ENCODE results near the gene CAMKMT.

CAMKMT gene

DNA sequence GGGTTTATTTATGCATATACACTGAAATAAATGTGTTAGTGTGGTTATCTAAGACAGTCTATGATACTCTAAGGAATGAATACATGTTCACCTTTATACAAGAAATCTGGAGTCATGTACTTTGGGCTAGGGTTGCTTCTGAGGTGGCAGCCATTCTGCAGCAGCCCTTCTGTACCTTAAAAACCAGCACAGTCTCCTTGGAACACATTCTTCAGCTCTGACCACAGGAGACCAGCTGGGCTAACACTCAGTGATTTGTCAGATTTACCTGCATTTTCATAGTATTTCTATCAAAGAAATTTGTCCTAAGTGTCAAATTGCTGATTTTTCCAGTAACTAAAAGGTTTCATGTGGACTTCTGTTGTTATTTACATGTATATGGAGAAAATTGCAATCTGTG lies 167.7 kb downstream of the CAMKMT start:
- H3K27me3 ChIP-seq (ENCODE audit: insufficient read depth, poor library complexity, severe bottlenecking), result no peaks in the 10 kb centered on the region
- H3K4me1 ChIP-seq (ENCODE audit: insufficient read depth, poor library complexity, severe bottlenecking), result peaks cover 20% of the 10 kb centered on the region
- no peaks in the 10 kb centered on the region for H3K9me3 ChIP-seq (ENCODE audit: severe bottlenecking)
- no peaks in the 10 kb centered on the region for H3K36me3 ChIP-seq (ENCODE audit: low read depth)
- H3K4me3 ChIP-seq (ENCODE audit: severe bottlenecking), result no peak overlapping the region
- peak overlapping the region; percentile 18 for H3K27ac ChIP-seq (ENCODE audit: poor library complexity, severe bottlenecking)
- TF ChIP-seq, protein P1, sequence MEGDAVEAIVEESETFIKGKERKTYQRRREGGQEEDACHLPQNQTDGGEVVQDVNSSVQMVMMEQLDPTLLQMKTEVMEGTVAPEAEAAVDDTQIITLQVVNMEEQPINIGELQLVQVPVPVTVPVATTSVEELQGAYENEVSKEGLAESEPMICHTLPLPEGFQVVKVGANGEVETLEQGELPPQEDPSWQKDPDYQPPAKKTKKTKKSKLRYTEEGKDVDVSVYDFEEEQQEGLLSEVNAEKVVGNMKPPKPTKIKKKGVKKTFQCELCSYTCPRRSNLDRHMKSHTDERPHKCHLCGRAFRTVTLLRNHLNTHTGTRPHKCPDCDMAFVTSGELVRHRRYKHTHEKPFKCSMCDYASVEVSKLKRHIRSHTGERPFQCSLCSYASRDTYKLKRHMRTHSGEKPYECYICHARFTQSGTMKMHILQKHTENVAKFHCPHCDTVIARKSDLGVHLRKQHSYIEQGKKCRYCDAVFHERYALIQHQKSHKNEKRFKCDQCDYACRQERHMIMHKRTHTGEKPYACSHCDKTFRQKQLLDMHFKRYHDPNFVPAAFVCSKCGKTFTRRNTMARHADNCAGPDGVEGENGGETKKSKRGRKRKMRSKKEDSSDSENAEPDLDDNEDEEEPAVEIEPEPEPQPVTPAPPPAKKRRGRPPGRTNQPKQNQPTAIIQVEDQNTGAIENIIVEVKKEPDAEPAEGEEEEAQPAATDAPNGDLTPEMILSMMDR (IDR thresholded peaks at IDR 0.05; ENCODE audit: poor library complexity, severe bottlenecking), result no peak
- DNase-seq (ENCODE audit: low spot score) (no peak), ATAC-seq (ENCODE audit: low read depth) (peak; percentile 42; the same call in 1 of the 3 replicates)

DNA sequence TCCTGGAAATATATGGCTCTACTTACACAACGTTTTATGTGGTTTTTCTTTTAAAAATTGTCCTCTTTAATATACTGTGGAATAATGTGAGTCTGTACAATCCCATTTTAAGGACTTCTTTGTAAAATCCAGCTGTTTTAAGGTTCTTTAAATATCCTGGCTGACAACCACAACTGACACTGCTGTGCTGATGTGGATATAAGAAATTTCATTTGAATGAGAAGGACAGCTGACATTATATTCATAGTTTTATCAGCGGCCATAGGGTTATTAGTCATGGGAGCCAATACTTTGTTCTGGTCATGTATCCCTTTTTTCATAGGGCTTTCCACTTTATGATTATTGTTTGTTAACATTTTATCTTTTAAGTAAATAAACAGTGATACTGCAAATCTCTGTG lies 169.5 kb downstream of the CAMKMT start:
- Histone ChIP-seq H3K4me3 (ENCODE audit: severe bottlenecking) (no peak overlapping the region), H3K4me1 (ENCODE audit: insufficient read depth, poor library complexity, severe bottlenecking) (peaks cover 20% of the 10 kb centered on the region), H3K9me3 (ENCODE audit: severe bottlenecking) (no peaks in the 10 kb centered on the region), H3K27me3 (ENCODE audit: insufficient read depth, poor library complexity, severe bottlenecking) (no peaks in the 10 kb centered on the region), H3K27ac (ENCODE audit: poor library complexity, severe bottlenecking) (no peak overlapping the region), H3K36me3 (ENCODE audit: low read depth) (no peaks in the 10 kb centered on the region)
- no peak for ATAC-seq (ENCODE audit: low read depth)
- DNase-seq (ENCODE audit: low spot score), result no peak
- TF ChIP-seq, protein P1 (IDR thresholded peaks at IDR 0.05; ENCODE audit: poor library complexity, severe bottlenecking), result no peak

DNA sequence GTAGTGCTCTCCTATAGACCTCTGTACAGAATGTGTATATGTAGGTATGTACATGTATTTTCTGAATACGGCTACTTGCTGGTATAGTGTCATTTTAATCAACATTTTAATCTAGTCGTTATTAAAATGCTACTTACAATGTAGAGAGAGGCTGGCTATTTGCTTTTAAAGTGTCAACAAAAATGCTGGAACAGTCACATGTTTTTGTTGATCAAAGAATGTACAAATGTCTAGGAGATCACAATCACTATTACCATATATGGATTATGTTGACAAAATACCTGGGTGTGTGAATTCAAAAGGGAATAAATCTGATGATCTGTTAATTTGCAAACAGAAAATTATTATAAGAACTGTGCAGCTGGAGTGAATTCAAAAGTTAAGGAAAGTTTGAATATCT lies 170.3 kb downstream of the CAMKMT start:
- H3K4me3 ChIP-seq (ENCODE audit: severe bottlenecking), result no peak overlapping the region
- no peaks in the 10 kb centered on the region for H3K27me3 ChIP-seq (ENCODE audit: insufficient read depth, poor library complexity, severe bottlenecking)
- no peak overlapping the region for H3K27ac ChIP-seq (ENCODE audit: poor library complexity, severe bottlenecking)
- no peaks in the 10 kb centered on the region; the same call in 1 of the 2 replicates for H3K36me3 ChIP-seq (ENCODE audit: low read depth)
- H3K9me3 ChIP-seq (ENCODE audit: severe bottlenecking), result no peaks in the 10 kb centered on the region
- ATAC-seq (ENCODE audit: low read depth) (no peak), DNase-seq (ENCODE audit: low spot score) (no peak)
- peaks cover 20% of the 10 kb centered on the region for H3K4me1 ChIP-seq (ENCODE audit: insufficient read depth, poor library complexity, severe bottlenecking)
- TF ChIP-seq, protein P1 (IDR thresholded peaks at IDR 0.05; ENCODE audit: poor library complexity, severe bottlenecking), result no peak

DNA sequence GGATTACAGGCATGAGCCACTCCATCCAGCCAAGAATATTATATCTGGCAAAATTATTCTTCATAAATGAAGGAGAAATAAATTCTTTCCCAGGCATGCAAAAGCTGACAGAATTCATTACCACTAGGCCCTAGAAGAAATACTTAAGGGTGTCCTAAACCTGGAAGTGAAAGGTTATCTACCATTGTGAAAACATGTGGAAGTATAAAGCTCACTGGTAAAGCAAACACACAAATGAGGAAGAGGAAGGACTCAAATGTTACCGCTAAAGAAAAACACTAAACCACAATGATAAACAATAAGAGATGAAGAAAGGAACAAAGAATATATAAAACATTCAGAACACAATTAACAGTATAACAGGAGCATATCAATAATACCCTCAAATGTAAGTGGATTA lies 171.8 kb downstream of the CAMKMT start:
- no peaks in the 10 kb centered on the region for H3K9me3 ChIP-seq (ENCODE audit: severe bottlenecking)
- no peak overlapping the region for H3K27ac ChIP-seq (ENCODE audit: poor library complexity, severe bottlenecking)
- H3K36me3 ChIP-seq (ENCODE audit: low read depth), result no peaks in the 10 kb centered on the region; the same call in 1 of the 2 replicates
- no peak overlapping the region for H3K4me3 ChIP-seq (ENCODE audit: severe bottlenecking)
- ATAC-seq (ENCODE audit: low read depth) (no peak), DNase-seq (ENCODE audit: low spot score) (no peak)
- H3K4me1 ChIP-seq (ENCODE audit: insufficient read depth, poor library complexity, severe bottlenecking), result peaks cover 12% of the 10 kb centered on the region
- no peaks in the 10 kb centered on the region for H3K27me3 ChIP-seq (ENCODE audit: insufficient read depth, poor library complexity, severe bottlenecking)
- TF ChIP-seq, protein P1 (IDR thresholded peaks at IDR 0.05; ENCODE audit: poor library complexity, severe bottlenecking), result no peak

DNA sequence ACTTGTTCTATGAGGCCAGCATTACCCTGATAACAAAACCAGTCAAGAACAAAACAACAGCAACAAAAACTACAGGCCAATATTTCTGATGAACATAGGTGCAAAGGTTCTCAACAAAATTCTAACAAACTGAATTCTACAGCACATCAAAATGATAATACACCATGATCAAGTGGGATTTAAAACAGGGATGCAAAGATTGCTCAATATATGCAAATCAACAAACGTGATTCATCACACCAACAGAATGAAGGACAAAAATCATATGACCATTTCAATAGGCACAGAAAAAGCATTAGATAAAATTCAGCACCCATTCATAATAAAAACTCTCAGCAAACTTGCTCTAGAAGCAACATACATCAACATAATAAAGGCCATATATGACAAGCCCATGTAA lies 173.6 kb downstream of the CAMKMT start:
- H3K27ac ChIP-seq (ENCODE audit: poor library complexity, severe bottlenecking), result no peak overlapping the region
- no peak overlapping the region for H3K4me3 ChIP-seq (ENCODE audit: severe bottlenecking)
- TF ChIP-seq, protein P1 (IDR thresholded peaks at IDR 0.05; ENCODE audit: poor library complexity, severe bottlenecking), result no peak
- no peaks in the 10 kb centered on the region for H3K27me3 ChIP-seq (ENCODE audit: insufficient read depth, poor library complexity, severe bottlenecking)
- DNase-seq (ENCODE audit: low spot score) (no peak), ATAC-seq (ENCODE audit: low read depth) (no peak)
- H3K9me3 ChIP-seq (ENCODE audit: severe bottlenecking), result no peaks in the 10 kb centered on the region
- no peaks in the 10 kb centered on the region; the same call in 1 of the 2 replicates for H3K36me3 ChIP-seq (ENCODE audit: low read depth)
- H3K4me1 ChIP-seq (ENCODE audit: insufficient read depth, poor library complexity, severe bottlenecking), result peaks cover 4% of the 10 kb centered on the region

All from RWPE2 (cell line).